HG03565 (cell line): Measurements from ENCODE around the gene FADS2.

Experiments
- ATAC-seq: cut with Tn5 transposase; IDR thresholded peaks from one replicate; pipeline ENCODE4 v1.9.1; 2021; ENCODE audit warnings: mild to moderate bottlenecking, moderate library complexity; ENCODE audit not compliant: unreplicated experiment

FADS2 gene

GRCh38 chr11:61846362-61847020, 18.4 kb downstream of the FADS2 start:
- no peak for ATAC-seq

GRCh38 chr11:61847914-61848581, 19.9 kb downstream of the FADS2 start:
- ATAC-seq, result no peak

DNA sequence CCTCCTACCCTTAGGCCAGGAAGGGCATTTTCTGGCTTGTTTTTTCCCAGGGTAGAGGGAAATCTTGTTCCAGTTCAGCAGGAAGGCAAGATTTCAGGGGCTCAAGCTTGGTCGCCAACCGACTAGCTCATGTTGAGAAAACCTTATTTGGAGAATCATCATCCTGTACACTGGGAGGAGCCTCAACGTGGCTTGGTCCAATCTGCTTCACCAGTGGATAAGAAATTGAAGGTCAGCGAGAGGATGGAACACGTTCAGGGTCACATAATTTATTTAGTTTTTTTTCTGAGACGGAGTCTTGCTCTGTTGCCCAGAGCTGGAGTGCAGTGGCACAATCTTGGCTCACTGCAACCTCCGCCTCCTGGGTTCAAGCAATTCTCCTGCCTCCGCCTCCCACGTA, 20.5 kb downstream of the FADS2 start:
- ATAC-seq, result no peak

- ATAC-seq, result no peak
Measured at GRCh38 chr11:61850687-61851086, 22.6 kb downstream of the FADS2 start.

- no peak for ATAC-seq
Measured at GRCh38 chr11:61851113-61851899, 23.2 kb downstream of the FADS2 start.

DNA sequence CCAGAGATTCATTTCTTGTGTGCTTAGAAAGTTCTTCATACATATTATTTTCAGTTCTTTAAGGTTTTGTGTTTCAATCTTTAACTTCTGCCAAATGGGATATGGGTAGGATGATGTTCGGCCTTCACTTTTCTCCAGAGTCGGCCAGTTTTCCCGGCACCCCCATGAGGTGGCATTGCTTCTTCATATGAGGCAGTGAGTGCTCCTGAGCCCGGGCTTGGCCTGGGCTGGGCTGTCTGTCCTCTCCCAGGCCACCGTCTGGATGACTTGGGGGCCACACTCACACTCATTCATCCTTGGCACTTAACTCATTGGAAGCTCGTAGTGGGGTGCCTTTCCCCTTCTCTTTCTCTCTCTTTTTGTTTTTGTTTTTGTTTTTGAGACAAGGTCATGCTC, 23.8 kb downstream of the FADS2 start:
- no peak for ATAC-seq

DNA sequence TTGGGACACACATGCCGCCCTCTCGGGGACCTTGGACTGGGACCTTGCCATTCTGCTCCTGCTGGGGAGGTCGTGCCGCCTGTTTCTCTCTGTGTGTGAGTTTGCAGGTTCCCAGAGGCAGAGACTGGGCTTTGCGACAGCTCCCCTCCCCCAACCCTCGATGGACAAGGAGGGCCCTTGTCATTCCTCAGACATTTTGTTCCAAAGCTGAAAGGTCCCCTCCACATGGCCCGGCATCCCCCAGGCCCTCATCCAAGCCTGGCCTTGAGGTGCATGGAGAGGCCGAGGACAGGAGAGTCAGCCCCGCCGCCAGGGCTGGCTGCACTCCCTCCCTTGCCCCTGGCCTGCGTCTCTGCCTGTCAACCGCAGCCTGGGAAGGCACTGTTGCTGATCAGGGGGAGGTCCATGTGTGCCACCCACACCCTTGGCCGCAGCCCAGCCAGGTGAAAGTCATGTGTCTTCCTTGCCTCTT, 25.6 kb downstream of the FADS2 start:
- ATAC-seq, result no peak

GRCh38 chr11:61854206-61854895, 26.3 kb downstream of the FADS2 start:
- no peak for ATAC-seq

- ATAC-seq, result no peak
Measured at GRCh38 chr11:61854966-61855714, 27.0 kb downstream of the FADS2 start.

DNA sequence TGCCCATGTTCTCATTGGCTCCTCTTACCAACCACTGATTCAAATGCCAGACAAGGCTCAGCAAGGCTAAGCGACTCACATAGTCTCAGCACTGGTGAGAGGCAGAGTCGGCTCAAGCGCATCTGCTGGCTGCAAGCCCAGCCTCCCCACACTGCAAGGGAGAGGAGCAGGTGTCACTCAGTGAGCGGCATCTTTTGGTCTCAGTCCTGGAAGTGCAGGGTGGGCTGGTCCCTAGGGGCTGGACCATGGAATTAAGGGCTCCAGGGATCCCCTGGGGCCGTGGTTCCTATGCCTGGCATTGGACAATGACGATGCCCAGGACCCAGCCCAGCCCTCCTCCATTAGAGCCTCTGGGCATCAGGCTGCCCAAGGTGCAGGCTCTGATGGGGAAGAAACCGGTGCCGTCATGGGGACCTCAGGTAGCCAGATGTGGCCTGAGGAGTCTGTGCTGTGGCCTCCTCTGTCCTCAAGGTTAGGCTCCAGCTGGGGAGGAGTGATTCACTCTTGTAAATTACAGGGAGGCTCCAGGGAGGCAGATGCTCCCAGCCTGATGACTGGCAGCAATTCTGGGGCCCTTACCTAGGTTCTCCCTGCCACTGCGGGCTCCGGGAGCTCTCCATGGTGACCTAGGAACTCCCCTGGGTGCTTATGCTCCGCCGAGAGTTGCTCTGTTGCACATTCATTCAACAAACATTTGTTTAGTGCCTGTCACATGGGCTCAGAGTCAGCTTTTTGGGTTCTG, 28.0 kb downstream of the FADS2 start:
- ATAC-seq, result no peak

DNA sequence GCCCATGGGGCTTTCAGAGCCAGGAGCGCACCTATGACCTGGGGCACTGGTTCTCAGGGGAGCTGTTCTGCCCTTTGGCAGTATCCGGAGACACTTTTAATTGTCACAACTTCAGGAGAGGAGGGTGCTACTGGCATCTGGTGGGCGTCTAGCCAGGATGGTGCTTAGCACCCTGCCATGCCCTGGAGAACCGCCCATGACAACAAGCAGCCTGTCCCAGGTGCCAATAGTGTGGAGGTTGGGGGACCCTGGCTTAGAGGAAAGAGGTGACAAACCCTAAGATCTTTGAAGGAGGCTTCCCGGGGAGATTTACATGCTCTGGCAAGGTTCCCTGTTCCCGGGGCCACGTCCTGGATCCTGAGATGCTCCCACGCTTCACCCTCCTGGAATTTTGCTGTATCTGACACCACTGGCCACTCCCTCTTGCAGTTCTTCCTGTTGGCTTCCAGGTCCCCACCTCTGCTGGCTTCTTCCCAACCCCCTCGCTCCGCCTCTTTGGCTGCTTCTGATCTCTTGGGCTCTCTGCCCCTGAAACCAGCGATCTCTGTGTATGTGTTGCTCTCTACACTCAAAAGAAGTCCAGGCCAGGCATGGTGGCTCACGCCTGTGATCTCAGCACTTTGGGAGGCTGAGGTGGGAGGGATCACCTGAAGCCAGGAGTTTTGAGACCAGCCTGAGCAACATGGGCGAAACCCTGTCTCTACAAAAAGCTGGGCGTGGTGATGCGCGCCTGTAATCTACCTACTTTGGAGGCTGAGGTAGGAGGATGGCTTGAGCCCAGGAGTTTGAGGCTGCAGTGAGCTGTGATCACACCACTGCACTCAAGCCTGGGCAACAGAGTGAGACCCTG, 32.2 kb downstream of the FADS2 start:
- no peak for ATAC-seq

- ATAC-seq, result no peak
Measured at GRCh38 chr11:61861634-61862033, 33.5 kb downstream of the FADS2 start.

GRCh38 chr11:61862714-61863547, 34.8 kb downstream of the FADS2 start:
- ATAC-seq, result no peak

DNA sequence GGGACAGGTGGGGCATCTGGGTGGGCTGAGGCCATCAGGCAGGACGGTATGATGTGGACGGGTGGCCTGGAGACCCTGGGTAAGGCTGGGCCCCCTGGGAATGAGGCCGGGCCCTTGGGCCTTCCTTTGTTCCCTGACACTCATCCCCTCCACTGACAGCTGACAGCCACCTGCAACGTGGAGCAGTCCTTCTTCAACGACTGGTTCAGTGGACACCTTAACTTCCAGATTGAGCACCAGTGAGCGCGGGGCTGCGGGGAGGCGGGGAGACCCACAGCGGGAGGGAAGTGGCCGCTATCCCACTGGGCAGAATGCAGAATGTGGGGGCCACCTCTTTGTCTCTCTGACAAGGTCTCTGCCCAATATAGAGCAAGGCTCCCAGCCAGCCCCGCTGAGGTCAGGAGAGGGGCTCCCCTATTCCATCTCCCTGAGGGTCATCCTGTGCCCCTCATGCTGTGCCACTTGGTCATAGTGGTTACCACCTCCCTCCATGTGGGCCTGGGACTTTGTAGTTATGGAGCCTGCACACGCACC, 35.5 kb downstream of the FADS2 start:
- ATAC-seq, result no peak

GRCh38 chr11:61864814-61865775, 37.0 kb downstream of the FADS2 start:
- no peak for ATAC-seq

DNA sequence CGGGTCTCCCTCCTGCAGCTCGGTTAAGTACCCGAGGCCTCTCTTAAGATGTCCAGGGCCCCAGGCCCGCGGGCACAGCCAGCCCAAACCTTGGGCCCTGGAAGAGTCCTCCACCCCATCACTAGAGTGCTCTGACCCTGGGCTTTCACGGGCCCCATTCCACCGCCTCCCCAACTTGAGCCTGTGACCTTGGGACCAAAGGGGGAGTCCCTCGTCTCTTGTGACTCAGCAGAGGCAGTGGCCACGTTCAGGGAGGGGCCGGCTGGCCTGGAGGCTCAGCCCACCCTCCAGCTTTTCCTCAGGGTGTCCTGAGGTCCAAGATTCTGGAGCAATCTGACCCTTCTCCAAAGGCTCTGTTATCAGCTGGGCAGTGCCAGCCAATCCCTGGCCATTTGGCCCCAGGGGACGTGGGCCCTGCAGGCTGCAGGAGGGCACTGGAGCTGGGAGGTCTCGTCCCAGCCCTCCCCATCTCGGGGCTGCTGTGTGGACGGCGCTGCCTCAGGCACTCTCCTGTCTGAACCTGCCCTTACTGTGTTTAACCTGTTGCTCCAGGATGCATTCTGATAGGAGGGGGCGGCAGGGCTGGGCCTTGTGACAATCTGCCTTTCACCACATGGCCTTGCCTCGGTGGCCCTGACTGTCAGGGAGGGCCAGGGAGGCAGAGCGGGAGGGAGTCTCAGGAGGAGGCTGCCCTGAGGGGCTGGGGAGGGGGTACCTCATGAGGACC, 38.3 kb downstream of the FADS2 start:
- no peak for ATAC-seq
